ENCODE results near the gene PCDH1.

The PCDH1 gene

GRCh38 chr5:141808857-141809256 is 69.4 kb downstream of the PCDH1 start:
- DNase-seq (ENCODE audit: low spot score): no peak

GRCh38 chr5:141807732-141808131 is 70.5 kb downstream of the PCDH1 start:
- DNase-seq (ENCODE audit: low spot score): no peak

GRCh38 chr5:141807329-141807728 is 70.9 kb downstream of the PCDH1 start:
- no peak for DNase-seq (ENCODE audit: low spot score)

- no peak for DNase-seq (ENCODE audit: low spot score)
These were observed 71.6 kb downstream of the PCDH1 start for GRCh38 chr5:141806626-141807025.

GRCh38 chr5:141805874-141806595 is 72.2 kb downstream of the PCDH1 start:
- DNase-seq (ENCODE audit: low spot score): no peak

GRCh38 chr5:141804475-141804874 is 73.7 kb downstream of the PCDH1 start:
- no peak for DNase-seq (ENCODE audit: low spot score)

All from left forelimb (tissue), 1 donor.